HG02678 (cell line): Measurements from ENCODE around the gene SKI.

Experiments used
- ATAC-seq: cut with Tn5 transposase; IDR thresholded peaks from one replicate; pipeline ENCODE4 v1.9.1; 2021; ENCODE audit warnings: mild to moderate bottlenecking, moderate library complexity; ENCODE audit not compliant: unreplicated experiment

The SKI gene

GRCh38 chr1:2335721-2336455 lies 107.8 kb downstream of the SKI start:
- ATAC-seq, result no peak

- no peak for ATAC-seq
Measured at GRCh38 chr1:2336499-2336898, 108.4 kb downstream of the SKI start.

- ATAC-seq, result no peak
Measured at GRCh38 chr1:2337081-2337480, 109.0 kb downstream of the SKI start.

GRCh38 chr1:2337501-2337900 lies 109.4 kb downstream of the SKI start:
- ATAC-seq, result no peak

GRCh38 chr1:2339206-2340085 lies 111.3 kb downstream of the SKI start:
- ATAC-seq, result no peak

GRCh38 chr1:2340086-2340917 lies 112.2 kb downstream of the SKI start:
- ATAC-seq, result no peak

- ATAC-seq, result no peak
Measured at GRCh38 chr1:2340918-2341254, 112.8 kb downstream of the SKI start.

- no peak for ATAC-seq
Measured at GRCh38 chr1:2341706-2342383, 113.7 kb downstream of the SKI start.

GRCh38 chr1:2342384-2343022 lies 114.4 kb downstream of the SKI start:
- no peak for ATAC-seq

GRCh38 chr1:2343023-2343935 lies 115.2 kb downstream of the SKI start:
- no peak for ATAC-seq

GRCh38 chr1:2344121-2344681 lies 116.1 kb downstream of the SKI start:
- no peak for ATAC-seq

GRCh38 chr1:2344744-2345296 lies 116.7 kb downstream of the SKI start:
- ATAC-seq, result no peak

GRCh38 chr1:2345297-2346075 lies 117.4 kb downstream of the SKI start:
- no peak for ATAC-seq

GRCh38 chr1:2346691-2347408 lies 118.7 kb downstream of the SKI start:
- no peak for ATAC-seq

- no peak for ATAC-seq
Measured at GRCh38 chr1:2347409-2347785, 119.3 kb downstream of the SKI start.

- no peak for ATAC-seq
Measured at GRCh38 chr1:2347896-2348295, 119.8 kb downstream of the SKI start.
